ENCODE results near the gene CGN. TPM values are rescaled to one million over a fixed set of nuclear protein-coding genes. Genes with fewer than 3 reads are reported as not detected.

The CGN gene
- total RNA-seq, 4 donors from 2014 or later, result 0.34 to 0.78 TPM; not detected in 2

DNA sequence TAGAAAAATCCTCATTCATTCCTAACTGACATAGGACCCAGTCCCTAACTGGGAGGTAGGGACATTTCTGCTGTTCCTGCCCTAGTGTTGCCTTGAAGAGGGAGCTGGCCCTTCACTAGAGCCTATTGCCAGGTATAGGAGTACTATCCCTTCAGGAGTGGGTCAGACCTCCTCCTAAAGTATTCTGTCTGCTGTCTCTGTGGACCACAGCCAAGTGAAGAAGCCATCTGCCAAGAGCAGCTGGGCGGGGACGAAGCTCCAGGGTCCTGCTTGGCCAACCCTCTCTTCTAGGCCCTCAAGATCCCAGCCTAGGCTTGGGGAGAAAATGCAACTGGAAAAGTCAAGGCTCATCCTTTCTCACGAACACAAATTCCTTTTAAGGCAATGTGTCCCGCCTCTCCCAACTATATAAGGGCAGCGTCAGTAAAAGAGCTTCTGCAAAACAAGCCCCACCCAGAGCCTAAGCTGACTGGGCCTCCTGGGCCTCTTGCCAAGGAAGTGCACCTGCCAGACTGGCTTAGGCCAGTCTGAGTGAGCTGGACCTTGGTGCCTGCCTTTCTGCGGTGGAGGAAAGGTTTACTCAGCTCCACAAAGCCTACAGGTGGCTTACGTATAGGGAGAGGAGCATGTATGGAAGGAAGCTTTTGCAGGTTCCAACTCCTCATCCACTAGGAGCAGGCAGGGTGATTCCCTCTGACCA, 28.3 kb downstream of the CGN start:
- intact Hi-C loops (cut with DNase I; ENCODE audit: low total_unique reads) (loop anchor here (1.0 to 5.0 kb wide), 3 partner anchors 72 to 293 kb away; partner anchors contain the start of gene RORC), in situ Hi-C loops (cut with MboI; ENCODE audit: low sequenced_read_pairs in 4 of 4) (loop anchor here in 3 of 4 donors (10.0 to 25.0 kb wide), 3 partner anchors 75 to 195 kb away; no protein-coding TSS in a partner anchor)

DNA sequence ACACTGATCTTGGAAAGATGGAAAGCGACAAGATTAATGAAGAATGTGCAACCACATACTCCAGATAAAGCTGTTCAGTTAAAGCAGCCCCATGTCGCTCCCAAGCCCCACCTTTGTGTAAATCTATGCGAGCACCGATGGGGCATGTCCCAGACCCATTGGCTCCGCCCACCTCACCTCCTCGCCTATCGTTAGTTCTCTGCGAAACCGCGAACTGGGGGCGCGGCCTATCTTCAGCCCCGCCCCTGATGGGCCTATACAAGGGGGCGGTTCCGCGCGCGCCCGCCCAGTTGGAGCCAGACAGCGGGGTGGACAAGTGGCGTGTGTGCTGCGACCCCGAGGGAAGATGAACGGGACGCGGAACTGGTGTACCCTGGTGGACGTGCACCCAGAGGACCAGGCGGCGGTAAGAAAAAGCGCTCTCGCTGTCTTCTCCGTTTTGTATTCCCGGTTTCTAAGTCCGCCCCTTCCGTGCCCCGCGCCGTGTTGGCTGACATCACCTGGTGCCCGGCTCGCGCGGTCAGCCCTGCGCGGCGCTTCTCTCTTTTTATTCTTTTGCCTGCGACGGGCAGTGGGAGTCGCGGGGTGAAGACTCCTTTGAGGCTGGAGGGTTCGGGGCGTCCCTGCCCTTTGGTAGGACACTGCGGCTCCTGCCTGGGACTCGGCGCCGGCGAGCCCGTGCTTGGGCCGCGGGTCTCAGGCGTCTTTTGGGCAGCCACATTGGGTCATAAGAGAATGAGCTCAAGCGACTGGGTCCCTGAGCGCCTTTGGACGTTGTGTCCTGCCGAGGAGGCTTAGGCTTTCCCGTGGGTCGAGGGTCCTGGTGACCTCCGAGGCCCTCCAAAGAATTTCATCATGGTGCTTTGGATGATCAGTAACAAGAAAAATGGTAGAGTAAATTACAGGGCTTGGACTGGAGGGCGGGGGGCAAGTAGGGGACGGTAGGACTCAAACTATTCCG, 29.1 kb downstream of the CGN start, which contains the start of gene TUFT1:
Gene TUFT1 (plus strand): TSS at position 289 of the 961 bp plus-strand sequence. CDS start 58 bp downstream, at position 347.
- Histone ChIP-seq H3K4me3 (peak within 1 kb of the TSS; percentile 65 to 84 (median 72)), H3K9me3 (no peaks in the 10 kb centered on the region), H3K27ac (peak within 1 kb of the TSS; percentile 61 to 76 (median 72)), H3K27me3 (no peaks in the 10 kb centered on the region), H3K4me1 (peaks cover 4 to 19% of the 10 kb centered on the region in 2 donors), H3K36me3 (no peaks in the 10 kb centered on the region)
- peak; percentile 94 to 96 for ATAC-seq
- in situ Hi-C loops (cut with MboI; ENCODE audit: low sequenced_read_pairs in 4 of 4) (loop anchor here in 1 of 4 donors (25.0 kb wide), 1 partner anchor 103 kb away; no protein-coding TSS in a partner anchor), intact Hi-C loops (cut with DNase I; ENCODE audit: low total_unique reads) (loop anchor here (1.0 to 5.0 kb wide), 3 partner anchors 71 to 292 kb away; partner anchors contain the start of gene RORC)
- TF ChIP-seq, protein P1, sequence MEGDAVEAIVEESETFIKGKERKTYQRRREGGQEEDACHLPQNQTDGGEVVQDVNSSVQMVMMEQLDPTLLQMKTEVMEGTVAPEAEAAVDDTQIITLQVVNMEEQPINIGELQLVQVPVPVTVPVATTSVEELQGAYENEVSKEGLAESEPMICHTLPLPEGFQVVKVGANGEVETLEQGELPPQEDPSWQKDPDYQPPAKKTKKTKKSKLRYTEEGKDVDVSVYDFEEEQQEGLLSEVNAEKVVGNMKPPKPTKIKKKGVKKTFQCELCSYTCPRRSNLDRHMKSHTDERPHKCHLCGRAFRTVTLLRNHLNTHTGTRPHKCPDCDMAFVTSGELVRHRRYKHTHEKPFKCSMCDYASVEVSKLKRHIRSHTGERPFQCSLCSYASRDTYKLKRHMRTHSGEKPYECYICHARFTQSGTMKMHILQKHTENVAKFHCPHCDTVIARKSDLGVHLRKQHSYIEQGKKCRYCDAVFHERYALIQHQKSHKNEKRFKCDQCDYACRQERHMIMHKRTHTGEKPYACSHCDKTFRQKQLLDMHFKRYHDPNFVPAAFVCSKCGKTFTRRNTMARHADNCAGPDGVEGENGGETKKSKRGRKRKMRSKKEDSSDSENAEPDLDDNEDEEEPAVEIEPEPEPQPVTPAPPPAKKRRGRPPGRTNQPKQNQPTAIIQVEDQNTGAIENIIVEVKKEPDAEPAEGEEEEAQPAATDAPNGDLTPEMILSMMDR (IDR thresholded peaks at IDR 0.05 in 4 of 5, conservative IDR thresholded peaks at IDR 0.05 in 1 of 5), result no peak
- peak; percentile 86 to 96 for TF ChIP-seq POLR2A (IDR thresholded peaks at IDR 0.05)
- DNase-seq, result peak; percentile 86 to 89

More for the DNA sequence above, 28.3 kb downstream of the CGN start:
- TF ChIP-seq, protein P1 (IDR thresholded peaks at IDR 0.05 in 4 of 5, conservative IDR thresholded peaks at IDR 0.05 in 1 of 5), result no peak
- no peak for TF ChIP-seq POLR2A (IDR thresholded peaks at IDR 0.05)
- Histone ChIP-seq H3K9me3 (no peaks in the 10 kb centered on the region), H3K27ac (peak overlapping the region; percentile 61 to 76 (median 72)), H3K36me3 (no peaks in the 10 kb centered on the region), H3K4me3 (peak overlapping the region; percentile 65 to 84 (median 72)), H3K4me1 (peaks cover 4 to 19% of the 10 kb centered on the region in 2 donors), H3K27me3 (no peaks in the 10 kb centered on the region)
- DNase-seq, result peak; percentile 57 to 80
- peak; percentile 61 to 74 for ATAC-seq

DNA sequence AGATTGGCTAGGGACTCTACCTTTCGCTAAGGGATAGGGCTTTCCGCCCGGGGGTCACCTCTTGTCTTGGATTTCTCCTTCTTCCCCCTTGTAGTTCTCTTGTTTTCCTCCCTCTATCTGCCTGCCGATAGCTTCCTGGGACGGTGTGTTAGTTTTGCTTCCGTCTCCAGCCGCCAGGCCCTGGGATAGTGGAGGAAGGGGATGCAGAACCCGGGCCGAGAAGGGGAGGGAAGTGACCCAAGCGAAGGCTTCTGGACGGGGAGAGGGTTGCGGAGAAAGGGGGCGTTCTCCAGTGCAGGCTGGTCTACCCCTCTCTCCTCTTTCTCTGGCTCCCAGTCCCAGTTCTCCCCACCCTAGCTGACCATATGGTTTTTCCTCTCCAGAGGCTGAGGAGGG, 29.8 kb downstream of the CGN start:
- intact Hi-C loops (cut with DNase I; ENCODE audit: low total_unique reads) (loop anchor here (1.0 to 5.0 kb wide), 3 partner anchors 70 to 291 kb away; partner anchors contain the start of gene RORC), in situ Hi-C loops (cut with MboI; ENCODE audit: low sequenced_read_pairs in 4 of 4) (loop anchor here in 1 of 4 donors (25.0 kb wide), 1 partner anchor 104 kb away; no protein-coding TSS in a partner anchor)
- Histone ChIP-seq H3K27ac (peak overlapping the region; percentile 61 to 76 (median 72)), H3K36me3 (no peaks in the 10 kb centered on the region), H3K4me3 (peak overlapping the region; percentile 65 to 84 (median 72)), H3K4me1 (peaks cover 4 to 19% of the 10 kb centered on the region in 2 donors), H3K27me3 (no peaks in the 10 kb centered on the region), H3K9me3 (no peaks in the 10 kb centered on the region)
- ATAC-seq (no peak), DNase-seq (no peak)
- TF ChIP-seq, protein P1 (IDR thresholded peaks at IDR 0.05 in 4 of 5, conservative IDR thresholded peaks at IDR 0.05 in 1 of 5), result no peak
- TF ChIP-seq POLR2A (IDR thresholded peaks at IDR 0.05), result no peak

DNA sequence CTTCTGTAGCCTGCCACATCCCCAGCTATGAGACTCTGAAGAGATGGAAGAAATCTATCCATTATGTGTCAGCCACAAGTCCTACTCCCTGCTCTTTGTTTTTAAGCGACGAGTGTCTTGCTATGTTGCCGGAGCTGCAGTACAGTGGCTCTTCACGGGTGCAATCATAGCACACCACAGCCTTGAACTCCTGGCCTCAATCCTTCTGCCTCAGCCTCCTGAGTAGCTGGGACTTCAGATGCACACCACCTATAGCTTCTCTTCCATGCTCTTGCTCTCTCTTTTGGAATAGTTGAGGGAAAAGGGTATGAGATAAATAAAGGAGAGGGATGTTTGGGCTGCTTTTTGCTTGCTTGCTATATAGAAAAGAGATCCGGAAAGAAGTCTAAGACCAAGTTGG, 30.6 kb downstream of the CGN start:
- Histone ChIP-seq H3K36me3 (no peaks in the 10 kb centered on the region), H3K27me3 (no peaks in the 10 kb centered on the region), H3K4me1 (peaks cover 4 to 19% of the 10 kb centered on the region in 2 donors), H3K4me3 (no peak overlapping the region), H3K9me3 (no peaks in the 10 kb centered on the region), H3K27ac (no peak overlapping the region)
- ATAC-seq, result no peak
- intact Hi-C loops (cut with DNase I; ENCODE audit: low total_unique reads), result loop anchor here (5.0 kb wide), 1 partner anchor 291 kb away; the partner anchor contains the start of gene RORC
- no peak for TF ChIP-seq POLR2A (IDR thresholded peaks at IDR 0.05)
- TF ChIP-seq, protein P1 (IDR thresholded peaks at IDR 0.05 in 4 of 5, conservative IDR thresholded peaks at IDR 0.05 in 1 of 5), result no peak
- no peak for DNase-seq
- in situ Hi-C loops (cut with MboI; ENCODE audit: low sequenced_read_pairs in 4 of 4), result loop anchor here in 1 of 4 donors (25.0 kb wide), 1 partner anchor 104 kb away; no protein-coding TSS in a partner anchor
